KOPT-K1 (cell line): ENCODE results near the gene PRPF38A.

Experiments used
- H3K27ac ChIP-seq: fragments of 200-600 bp; sonication (generic); 2 replicates; pipeline ENCODE4 v1.5.1; 2016; ENCODE audit warnings: antibody characterized with exemption, mild to moderate bottlenecking, low read depth, low read length; ENCODE audit not compliant: poor library complexity, severe bottlenecking
- H3K36me3 ChIP-seq: fragments of 200-600 bp; sonication (generic); 2 replicates; pipeline ENCODE4 v1.5.1; 2017; ENCODE audit warnings: antibody characterized with exemption, mild to moderate bottlenecking, low read length, moderate library complexity; ENCODE audit not compliant: insufficient read depth
- H3K9me3 ChIP-seq: fragments of 200-600 bp; sonication (generic); 2 replicates; pipeline ENCODE4 v1.5.1; 2017; ENCODE audit warnings: antibody characterized with exemption, low read length, mild to moderate bottlenecking; ENCODE audit not compliant: insufficient read depth, poor library complexity, severe bottlenecking

PRPF38A gene, protein sequence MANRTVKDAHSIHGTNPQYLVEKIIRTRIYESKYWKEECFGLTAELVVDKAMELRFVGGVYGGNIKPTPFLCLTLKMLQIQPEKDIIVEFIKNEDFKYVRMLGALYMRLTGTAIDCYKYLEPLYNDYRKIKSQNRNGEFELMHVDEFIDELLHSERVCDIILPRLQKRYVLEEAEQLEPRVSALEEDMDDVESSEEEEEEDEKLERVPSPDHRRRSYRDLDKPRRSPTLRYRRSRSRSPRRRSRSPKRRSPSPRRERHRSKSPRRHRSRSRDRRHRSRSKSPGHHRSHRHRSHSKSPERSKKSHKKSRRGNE

DNA sequence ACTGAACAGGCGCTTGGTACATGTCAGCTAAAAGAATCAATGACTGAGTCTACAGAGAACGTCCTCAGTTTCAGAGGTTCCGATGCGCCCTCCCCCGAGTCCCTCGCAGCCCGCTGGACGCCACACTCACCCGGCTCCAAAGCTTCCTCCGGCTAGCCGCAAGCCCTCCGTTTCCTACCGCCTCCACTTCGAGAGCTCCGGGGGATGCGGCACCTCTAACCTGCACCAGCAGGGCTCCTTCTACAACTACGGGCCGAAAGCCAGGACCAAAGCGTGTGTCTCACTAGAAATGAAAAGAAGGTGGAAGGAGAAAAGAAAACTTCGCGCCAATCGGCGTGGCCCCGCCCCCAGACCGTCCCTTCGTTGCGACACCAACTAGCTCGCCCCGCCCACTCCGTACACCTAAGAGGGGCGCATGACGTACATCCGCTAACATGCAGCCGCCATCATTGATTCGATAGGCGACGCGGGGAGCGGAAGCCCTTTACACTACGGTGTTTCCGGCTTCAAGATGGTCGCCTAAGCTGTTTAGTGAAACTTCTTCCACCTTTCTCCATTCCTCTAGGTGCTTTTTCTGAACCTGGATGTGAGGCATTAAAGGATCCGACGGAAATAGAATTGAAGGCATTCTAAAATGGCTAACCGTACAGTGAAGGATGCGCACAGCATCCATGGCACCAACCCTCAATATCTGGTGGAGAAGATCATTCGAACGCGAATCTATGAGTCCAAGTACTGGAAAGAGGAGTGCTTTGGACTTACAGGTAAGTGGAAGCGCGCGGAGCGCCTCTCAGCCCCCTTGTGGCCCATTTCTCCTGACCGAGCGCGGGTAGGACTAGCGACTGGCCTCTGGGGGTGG lies at the start of gene PRPF38A, which contains the start of gene ORC1:
Gene PRPF38A (plus strand): TSS at position 487 of the 859 bp plus-strand sequence. CDS start 148 bp downstream, at position 635.
Gene ORC1 (minus strand): TSS at position 308 of the 859 bp plus-strand sequence. CDS start 2,200 bp downstream, outside the sequence.
- no peaks in the 10 kb centered on the region for H3K9me3 ChIP-seq
- peak within 1 kb of the TSS; percentile 86 for H3K27ac ChIP-seq
- H3K36me3 ChIP-seq: peaks cover 65% of the 10 kb centered on the region

DNA sequence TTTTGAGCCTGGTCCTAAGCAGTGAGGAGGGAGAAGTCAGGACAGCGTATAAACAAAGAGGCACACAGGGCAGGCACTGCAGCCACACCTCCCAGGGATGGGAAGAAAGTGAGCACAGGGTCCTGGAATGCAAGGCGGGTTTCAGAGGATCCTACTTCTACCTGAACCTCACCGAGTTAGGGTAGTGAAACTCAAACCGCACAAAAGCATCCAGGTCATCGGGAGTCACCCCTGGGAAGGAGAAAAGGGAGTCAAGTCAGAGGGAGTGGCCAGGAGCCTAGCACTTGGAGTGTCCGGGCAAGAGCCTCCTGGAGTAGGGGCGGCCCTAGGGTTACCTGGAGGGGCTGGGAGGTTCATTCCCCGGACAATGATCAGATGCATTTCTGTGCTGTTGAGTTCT lies 49.0 kb upstream of the PRPF38A start:
- no peaks in the 10 kb centered on the region for H3K9me3 ChIP-seq
- no peak overlapping the region for H3K27ac ChIP-seq
- H3K36me3 ChIP-seq: peaks cover 97% of the 10 kb centered on the region

DNA sequence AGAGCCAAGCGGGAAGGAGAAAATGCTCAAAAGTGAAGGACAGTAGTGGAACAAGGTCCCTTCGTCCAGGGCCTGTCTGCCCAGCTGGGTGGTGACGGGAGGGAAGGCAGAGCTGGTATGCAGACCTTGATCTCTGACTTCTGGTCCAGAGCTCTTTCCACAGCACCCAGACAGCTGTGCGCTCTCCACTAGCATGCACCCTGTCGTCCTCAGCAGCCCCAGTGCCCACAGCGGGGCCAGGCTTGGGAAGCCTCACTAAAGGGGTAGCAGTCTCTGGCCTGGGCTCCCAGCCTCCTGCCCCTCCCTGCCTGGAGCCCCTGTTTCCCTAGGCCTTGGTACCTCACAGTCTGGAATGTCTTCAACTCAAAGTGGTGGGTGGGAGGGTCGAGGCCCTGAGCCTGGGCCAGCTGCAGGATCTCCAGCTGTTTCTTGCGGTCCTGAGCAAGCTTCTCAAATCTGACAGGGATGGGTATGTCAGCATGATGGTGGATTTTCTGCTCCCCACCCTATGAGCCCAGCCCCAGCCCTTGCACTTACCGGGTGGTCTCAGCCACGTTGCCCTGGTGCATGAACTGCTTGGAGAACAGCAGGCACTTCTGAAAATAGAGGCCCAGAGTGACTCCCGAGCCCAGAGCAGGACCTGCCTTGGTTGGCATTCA lies 48.4 kb upstream of the PRPF38A start:
- Histone ChIP-seq H3K36me3 (peaks cover 97% of the 10 kb centered on the region), H3K27ac (no peak overlapping the region), H3K9me3 (no peaks in the 10 kb centered on the region)

DNA sequence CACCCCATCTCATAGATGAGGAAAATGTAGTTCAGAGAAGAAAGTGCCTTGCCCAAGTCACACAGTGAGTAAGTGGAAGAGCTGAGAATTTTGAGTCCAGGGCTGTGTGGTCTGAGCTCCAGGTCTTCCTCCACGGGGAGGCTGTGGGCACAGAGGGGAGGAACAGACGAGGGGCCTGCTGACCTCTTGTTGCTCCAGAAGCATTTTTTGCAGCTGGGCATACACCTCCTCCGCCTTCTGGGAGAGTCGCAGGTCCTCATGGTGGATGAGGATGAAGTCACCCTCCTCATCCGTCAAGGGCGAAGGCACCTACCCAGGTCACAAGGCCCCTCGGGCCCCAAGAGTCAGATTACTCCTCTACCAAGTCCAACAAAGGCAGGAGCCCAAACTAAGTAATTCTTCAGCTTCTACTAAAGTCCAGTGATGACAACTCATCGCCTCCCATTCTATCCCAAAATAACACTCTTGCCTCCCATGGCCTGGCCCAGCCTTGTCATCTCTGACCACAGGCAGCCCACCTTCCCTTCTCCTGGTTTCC lies 47.5 kb upstream of the PRPF38A start:
- no peaks in the 10 kb centered on the region for H3K9me3 ChIP-seq
- no peak overlapping the region for H3K27ac ChIP-seq
- H3K36me3 ChIP-seq: peaks cover 99% of the 10 kb centered on the region

DNA sequence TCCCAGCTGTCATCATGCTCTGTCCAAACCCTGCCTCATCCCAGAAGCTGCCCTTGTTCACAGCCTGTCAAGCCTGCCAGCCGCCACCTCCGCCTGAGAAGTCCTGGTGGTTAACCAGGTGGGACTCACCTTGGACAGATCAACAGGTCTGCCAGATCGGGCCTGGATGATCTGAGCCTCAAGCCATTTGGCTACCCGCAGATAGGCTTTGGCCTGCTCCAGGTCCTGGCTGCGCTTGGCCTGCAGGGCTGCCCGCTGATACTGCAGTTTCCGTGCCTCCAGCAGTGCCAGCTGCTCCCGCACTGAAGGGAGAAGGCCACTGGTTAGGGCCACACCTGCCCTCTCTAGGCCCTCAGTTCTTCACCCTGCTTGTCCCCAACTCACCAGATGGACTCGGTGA lies 47.0 kb upstream of the PRPF38A start:
- Histone ChIP-seq H3K9me3 (no peaks in the 10 kb centered on the region), H3K27ac (no peak overlapping the region), H3K36me3 (peaks cover 100% of the 10 kb centered on the region)

DNA sequence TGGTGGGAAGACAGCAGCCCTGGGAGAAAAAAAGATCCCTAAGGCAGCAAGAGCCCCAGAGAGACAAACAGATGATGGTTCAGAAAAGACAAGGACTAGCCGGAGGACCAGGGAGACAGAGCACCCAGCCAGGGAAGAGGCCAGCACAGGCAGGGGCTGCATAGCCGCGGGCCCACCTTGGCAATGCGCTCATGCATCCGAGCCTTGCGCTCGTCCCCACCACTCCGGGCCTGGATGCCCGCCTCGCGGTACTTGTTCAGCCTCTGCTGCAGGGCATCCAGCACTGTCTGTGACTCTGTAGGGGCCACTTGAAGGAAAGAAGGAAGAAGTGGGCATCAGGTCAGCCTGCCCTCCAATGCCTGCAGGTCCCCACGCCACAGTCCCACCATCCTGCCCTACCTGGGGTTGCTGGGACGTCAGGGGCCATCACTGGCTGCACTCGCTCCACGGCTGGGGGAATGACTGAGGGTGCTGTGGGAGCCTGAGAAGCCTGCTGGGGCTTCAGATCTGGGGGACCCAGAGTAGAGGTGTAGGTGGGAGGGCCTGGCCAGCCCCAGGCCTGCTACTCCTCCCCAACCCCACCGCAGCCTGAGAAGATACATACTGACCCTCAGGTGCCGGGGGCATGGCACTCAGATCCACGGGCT lies 45.4 kb upstream of the PRPF38A start:
- Histone ChIP-seq H3K9me3 (no peaks in the 10 kb centered on the region), H3K27ac (no peak overlapping the region), H3K36me3 (peaks cover 95% of the 10 kb centered on the region)

DNA sequence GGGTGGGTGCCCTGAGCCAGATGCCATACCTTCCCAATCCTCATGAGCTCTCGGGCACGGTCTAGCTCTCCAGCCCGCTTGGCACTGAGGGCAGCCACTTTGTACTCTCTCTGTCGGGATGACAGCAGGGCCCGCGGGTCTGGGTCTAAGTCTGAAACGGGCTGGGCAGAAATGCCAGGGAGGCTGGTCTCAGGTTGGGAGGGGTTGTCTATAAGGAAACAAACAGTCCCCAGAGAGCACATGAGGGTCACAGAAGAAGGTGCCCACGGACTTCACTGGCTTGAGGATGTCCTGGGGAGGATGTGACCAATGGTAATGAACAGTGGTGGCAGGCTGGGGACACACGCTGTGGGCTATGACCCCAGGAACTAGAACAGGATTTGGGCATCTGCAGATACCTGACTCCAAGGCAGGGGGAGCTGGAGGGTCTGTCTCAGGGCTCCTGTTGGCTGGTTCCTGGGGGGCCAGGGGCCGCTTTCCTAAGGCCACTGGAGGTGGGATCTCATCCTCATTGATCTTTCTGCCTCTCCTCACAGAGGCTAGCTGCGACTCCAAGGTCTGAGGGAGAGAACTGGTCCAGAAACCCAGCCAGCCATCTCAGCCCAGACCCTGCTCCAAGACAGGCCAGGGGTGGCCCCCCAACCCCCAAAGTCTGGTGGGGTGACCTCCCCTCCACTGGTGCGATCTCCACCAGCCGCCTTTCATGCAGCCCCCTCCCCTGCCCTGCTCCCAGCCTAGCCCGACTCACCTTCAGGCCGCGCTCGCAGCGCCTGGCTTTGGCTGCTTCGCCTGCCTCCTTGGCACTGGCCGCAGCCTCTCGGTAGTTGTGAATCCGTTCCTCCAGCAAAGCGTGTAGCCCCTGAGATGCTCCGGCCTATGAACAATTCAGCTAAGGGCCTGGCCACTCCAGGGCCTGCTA lies 44.5 kb upstream of the PRPF38A start:
- Histone ChIP-seq H3K27ac (no peak overlapping the region), H3K36me3 (peaks cover 91% of the 10 kb centered on the region), H3K9me3 (no peaks in the 10 kb centered on the region)

DNA sequence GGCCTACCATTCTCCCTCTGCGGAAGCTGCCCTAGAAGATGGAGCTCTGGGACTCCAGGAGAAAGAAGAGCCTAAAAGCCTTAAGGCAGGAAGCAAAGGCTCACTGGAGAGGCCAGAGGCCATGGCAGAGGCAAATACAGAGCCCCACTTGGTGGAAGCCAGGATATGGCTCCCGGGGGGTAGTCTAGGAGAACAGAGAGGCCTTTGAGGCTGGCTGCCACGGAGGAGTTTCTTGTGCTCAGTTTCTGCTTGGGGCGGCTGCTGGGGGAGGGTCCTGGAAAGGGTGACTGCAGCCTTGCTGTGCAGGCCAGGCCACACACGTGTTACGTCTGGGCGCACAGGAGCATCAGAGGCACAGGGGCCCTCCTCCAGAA lies 43.8 kb upstream of the PRPF38A start:
- Histone ChIP-seq H3K27ac (no peak overlapping the region), H3K36me3 (peaks cover 85% of the 10 kb centered on the region), H3K9me3 (no peaks in the 10 kb centered on the region)

DNA sequence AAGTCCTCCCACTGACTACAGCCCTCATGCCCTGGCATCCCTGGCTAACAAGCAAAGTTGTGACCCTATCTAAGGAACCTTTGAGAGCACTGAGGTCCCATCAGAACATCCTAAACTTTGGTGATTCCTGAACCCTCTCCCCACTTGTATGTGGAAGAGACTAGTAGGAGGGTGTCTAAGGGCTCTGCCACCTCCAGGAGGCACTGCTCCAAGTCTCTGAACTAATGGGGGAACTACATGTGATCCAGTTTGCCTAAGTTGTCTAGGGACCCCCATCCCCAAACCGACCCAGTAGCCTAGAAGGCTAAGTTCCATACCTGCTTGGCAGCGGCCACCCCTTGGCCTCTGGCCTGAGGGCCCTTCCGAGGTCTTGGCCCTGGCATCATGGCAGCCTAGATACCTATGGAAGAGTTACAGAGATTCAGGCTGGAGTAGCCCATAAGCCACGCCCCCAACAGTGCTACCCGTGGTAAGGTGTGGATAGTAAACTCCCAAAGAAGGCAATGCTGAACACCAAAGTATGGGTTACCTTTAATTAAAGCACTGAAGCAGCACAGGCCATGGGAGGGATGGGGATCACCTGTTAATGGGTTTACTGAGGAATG lies 40.1 kb upstream of the PRPF38A start:
- Histone ChIP-seq H3K9me3 (no peaks in the 10 kb centered on the region), H3K27ac (no peak overlapping the region), H3K36me3 (peaks cover 47% of the 10 kb centered on the region)

DNA sequence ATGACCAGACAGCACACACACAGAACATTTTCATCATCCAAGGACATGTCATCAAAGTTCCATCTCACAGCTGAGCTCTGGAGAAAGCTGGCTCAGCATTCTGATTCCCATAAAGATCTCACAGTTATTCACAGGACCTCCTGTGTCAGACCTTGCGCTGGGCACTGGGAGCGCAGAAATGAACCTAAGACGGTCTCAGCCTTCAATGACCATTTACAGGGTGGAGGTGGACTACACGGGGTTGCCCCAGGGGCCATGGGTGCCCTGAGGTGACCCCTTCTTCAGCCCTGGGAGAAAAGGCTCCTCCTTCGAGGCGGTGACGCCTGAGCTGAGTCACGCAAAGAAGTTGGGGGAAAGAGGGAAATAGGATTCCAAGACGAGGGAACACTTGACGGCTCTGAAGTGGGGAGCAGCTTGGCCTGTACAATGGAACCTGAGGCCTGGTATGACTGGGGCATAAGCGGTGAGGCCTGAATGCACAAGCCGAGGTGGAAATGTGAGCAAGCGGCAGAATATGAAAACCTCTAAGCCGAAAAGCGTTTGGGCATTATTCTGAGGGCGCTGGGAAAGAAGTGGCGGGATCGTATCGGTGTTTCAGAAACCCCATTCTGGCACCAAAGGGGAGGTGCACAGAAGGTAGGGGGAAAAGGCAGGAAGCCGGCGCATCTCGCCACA lies 39.2 kb upstream of the PRPF38A start:
- Histone ChIP-seq H3K36me3 (peaks cover 43% of the 10 kb centered on the region), H3K9me3 (no peaks in the 10 kb centered on the region), H3K27ac (peak overlapping the region; percentile 84)

DNA sequence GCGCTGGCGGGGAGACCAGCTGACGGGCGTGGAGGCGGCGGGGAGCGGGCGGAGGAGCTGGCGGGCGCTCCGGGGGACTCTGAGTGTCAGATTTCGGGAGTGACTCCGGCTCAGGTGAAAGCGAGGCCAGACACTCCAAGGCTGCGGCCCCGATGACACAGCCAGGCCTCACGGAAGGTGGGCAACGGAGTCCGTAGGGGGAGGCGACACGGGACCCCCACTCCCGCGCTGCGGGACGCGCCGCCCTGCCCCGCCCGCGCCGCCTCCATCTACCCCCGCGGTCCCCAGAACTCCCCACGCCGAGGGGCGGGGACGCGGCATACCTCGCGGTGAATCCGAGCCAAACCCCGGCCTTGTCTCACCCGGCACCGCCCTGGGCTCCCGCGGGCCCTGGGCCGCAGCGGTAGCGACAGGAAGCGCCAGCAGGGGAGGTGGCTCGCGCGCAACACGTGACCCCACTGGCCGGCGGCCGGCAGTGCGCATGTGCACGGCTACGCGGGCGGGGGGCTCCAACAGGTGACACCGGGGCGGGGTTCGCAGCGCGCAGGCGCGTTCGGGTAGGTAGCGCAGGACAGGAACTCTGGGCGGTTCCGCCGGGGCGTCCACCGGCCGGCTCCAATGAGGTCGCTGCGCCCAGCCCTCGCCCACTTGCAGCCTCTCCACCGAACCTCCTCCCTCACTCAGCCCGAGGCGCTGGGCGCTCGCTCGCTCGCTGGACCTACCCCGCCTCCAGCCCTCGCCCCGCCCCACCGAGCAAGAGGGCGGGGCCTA lies 38.5 kb upstream of the PRPF38A start, which contains the start of gene CC2D1B:
Gene CC2D1B (minus strand): TSS at position 460 of the 771 bp plus-strand sequence. CDS start 1,585 bp downstream, outside the sequence.
- Histone ChIP-seq H3K36me3 (peaks cover 43% of the 10 kb centered on the region), H3K27ac (peak within 1 kb of the TSS; percentile 84), H3K9me3 (no peaks in the 10 kb centered on the region)

DNA sequence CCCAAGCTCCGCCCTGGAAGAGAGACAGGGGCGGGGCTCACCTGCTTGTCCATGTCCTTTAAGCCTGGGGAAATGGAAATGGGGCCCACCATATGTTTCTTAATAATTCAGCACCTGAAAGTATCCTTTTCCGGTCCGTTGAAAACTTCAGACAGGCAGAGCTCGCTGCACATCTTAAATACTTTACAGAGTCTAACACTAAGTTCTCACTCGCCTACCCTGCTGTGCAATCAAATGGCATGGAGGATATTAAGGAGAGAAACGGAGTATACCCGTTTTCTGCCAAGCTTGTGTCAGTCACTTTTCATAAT lies 37.9 kb upstream of the PRPF38A start:
- Histone ChIP-seq H3K36me3 (peaks cover 43% of the 10 kb centered on the region), H3K27ac (peak overlapping the region; percentile 84), H3K9me3 (no peaks in the 10 kb centered on the region)
